Suprapubic skin (tissue), 3 donors: ENCODE data around the gene PLP2.

Source experiments
- CTCF ChIP-seq, 2 donors: fragments of 200-600 bp in 1 of 2; fragments of 450-650 bp in 1 of 2; sonication (generic) in 1 of 2; IDR thresholded peaks; one replicate each; pipeline ENCODE4 v1.5.1; 2016 to 2019; ENCODE audit warnings: antibody characterized with exemption in 2 of 2, mild to moderate bottlenecking in 1 of 2, moderate library complexity in 1 of 2
- EP300 ChIP-seq: sonication (generic); formaldehyde crosslinking; IDR thresholded peaks from one replicate; pipeline ENCODE4 v1.6.1; 2017; ENCODE audit warnings: antibody characterized with exemption

- TF ChIP-seq CTCF (IDR thresholded peaks at IDR 0.05), result no peak
- no peak for TF ChIP-seq EP300
Measured at GRCh38 chrX:49206543-49206942, 34.8 kb downstream of the PLP2 start.
